Activated effector memory CD4-positive, alpha-beta T cell treated with Interleukin-2 at 50 U/mL for 16 hours (primary cell): Measurements from ENCODE around the gene PSMB10.
A peak's percentile ranks its signal among the peaks of the same experiment; 100 is the strongest.
"Not testable (repeated sequence)": the region's sequence is repeated elsewhere in the genome, so short reads cannot be mapped to it uniquely, and the experiment has no call there.

ENCODE experiments used
- DNase-seq: peaks from one replicate; pipeline ENCODE4 v3.0.0-alpha.2; 2020

Gene PSMB10

GRCh38 chr16:67941469-67942199 lies 5.0 kb upstream of the PSMB10 start:
- no peak for DNase-seq

GRCh38 chr16:67940446-67941089 lies 3.9 kb upstream of the PSMB10 start:
- DNase-seq = no peak

- DNase-seq = no peak
Observed at GRCh38 chr16:67939507-67940445, 3.1 kb upstream of the PSMB10 start.

- DNase-seq = not testable (repeated sequence)
Observed at GRCh38 chr16:67937713-67938112, 1.1 kb upstream of the PSMB10 start.

GRCh38 chr16:67936880-67937605 lies 393 bp upstream of the PSMB10 start:
- peak; percentile 68 for DNase-seq

- DNase-seq = peak; percentile 95
Observed at GRCh38 chr16:67935402-67936123, 1.1 kb downstream of the PSMB10 start.

- no peak for DNase-seq
Observed at GRCh38 chr16:67935101-67935401, 1.6 kb downstream of the PSMB10 start.

GRCh38 chr16:67934306-67935100 lies 2.1 kb downstream of the PSMB10 start:
- no peak for DNase-seq

- no peak for DNase-seq
Observed at GRCh38 chr16:67933805-67934204, 2.8 kb downstream of the PSMB10 start.

GRCh38 chr16:67932462-67932840 lies 4.2 kb downstream of the PSMB10 start:
- DNase-seq = no peak

- no peak for DNase-seq
Observed at GRCh38 chr16:67931712-67932461, 4.8 kb downstream of the PSMB10 start, which contains the start of gene CTRL. Gene CTRL, minus strand, starts transcription at chr16:67931862. Its CDS starts 10 bp downstream, at chr16:67931852.

GRCh38 chr16:67930678-67931211 lies 5.9 kb downstream of the PSMB10 start:
- DNase-seq = no peak

GRCh38 chr16:67930191-67930590 lies 6.5 kb downstream of the PSMB10 start:
- DNase-seq = no peak

- peak; percentile 61 for DNase-seq
Observed at GRCh38 chr16:67928561-67929364, 7.9 kb downstream of the PSMB10 start.

GRCh38 chr16:67928147-67928546 lies 8.5 kb downstream of the PSMB10 start:
- no peak for DNase-seq

- no peak for DNase-seq
Observed at GRCh38 chr16:67927131-67927941, 9.3 kb downstream of the PSMB10 start.

GRCh38 chr16:67926181-67926750 lies 10.4 kb downstream of the PSMB10 start:
- DNase-seq = no peak
